Measurements from ENCODE around the gene ERBB4. TPM values are rescaled to one million over a fixed set of nuclear protein-coding genes. Genes with fewer than 3 reads are reported as not detected.

Gene ERBB4
- total RNA-seq, 1 experiment from 2014 or later = 0.04 TPM

DNA sequence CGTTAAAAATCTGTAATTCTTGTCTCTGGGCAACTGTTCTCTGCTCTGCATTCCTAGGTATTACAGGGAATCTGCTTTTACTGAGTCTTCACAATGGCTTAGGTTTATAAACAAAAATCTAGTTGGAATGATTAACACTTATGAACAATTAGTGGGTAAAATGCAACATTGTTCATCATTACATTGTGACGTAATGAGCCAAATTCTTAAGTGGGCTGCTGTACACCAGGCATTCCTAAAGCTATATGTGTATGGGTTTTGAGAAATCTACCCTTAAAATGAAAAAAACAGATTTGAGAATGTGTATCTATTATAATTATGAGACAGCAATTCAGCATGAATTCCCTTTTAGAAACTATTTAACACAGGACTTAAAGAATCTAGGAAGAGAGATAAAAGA lies 41.5 kb upstream of the ERBB4 start:
- peaks cover 9 to 13% of the 10 kb centered on the region in 2 experiments for H3K9me3 Mint-ChIP-seq
- Histone ChIP-seq H4K8ac (replicated peaks; ENCODE audit: insufficient read length, low read depth, low read length) (no peak overlapping the region), H3K79me2 (ENCODE audit: insufficient read depth, low read length) (no peaks in the 10 kb centered on the region), H3K4me2 (ENCODE audit: insufficient read depth, insufficient read length, low read length) (no peak overlapping the region), H3K4me1 (ENCODE audit: insufficient read depth, low read length) (no peaks in the 10 kb centered on the region), H3K18ac (ENCODE audit: insufficient read length, low read depth, low read length) (no peak overlapping the region), H3K23ac (ENCODE audit: insufficient read length, low read depth, low read length) (no peak overlapping the region), H2BK15ac (ENCODE audit: low read depth, low read length) (no peak overlapping the region), H2AFZ (ENCODE audit: low read length) (no peak overlapping the region), H3K56ac (ENCODE audit: insufficient read length, low read depth, low read length) (no peak overlapping the region), H3T11ph (ENCODE audit: low read length) (no peak overlapping the region), H2BK5ac (ENCODE audit: insufficient read length, low read length) (no peak overlapping the region), H3K14ac (ENCODE audit: insufficient read depth, low read length) (no peak overlapping the region), H3K27ac (ENCODE audit: insufficient read length, low read depth, low read length) (no peak overlapping the region), H2AK5ac (ENCODE audit: insufficient read length, low read length) (no peak overlapping the region), H3K4ac (ENCODE audit: low read depth, low read length) (no peak overlapping the region), H4K20me1 (ENCODE audit: control insufficient read depth, insufficient read depth, insufficient read length) (no peaks in the 10 kb centered on the region), H4K91ac (ENCODE audit: insufficient read length, low read depth, low read length) (no peak overlapping the region), H3K9me3 (ENCODE audit: control insufficient read depth, low read depth, low read length) (no peaks in the 10 kb centered on the region), H4K5ac (ENCODE audit: insufficient read length, low read depth, low read length) (no peak overlapping the region), H2BK12ac (ENCODE audit: insufficient read length, low read depth, low read length) (no peak overlapping the region), H2BK20ac (ENCODE audit: low read depth, low read length, poor library complexity, severe bottlenecking) (no peak overlapping the region), H3K23me2 (ENCODE audit: insufficient read length, low read depth, low read length, poor library complexity, severe bottlenecking) (no peaks in the 10 kb centered on the region), H3K9ac (ENCODE audit: extremely low read depth, insufficient read length, low read length) (no peak overlapping the region), H2BK120ac (ENCODE audit: low read depth, low read length, poor library complexity, severe bottlenecking) (no peak overlapping the region), H3K79me1 (ENCODE audit: insufficient read depth, low read depth, low read length, poor library complexity, severe bottlenecking) (no peaks in the 10 kb centered on the region), H3K27me3 (ENCODE audit: insufficient read depth, low read length) (no peaks in the 10 kb centered on the region)
- no peaks in the 10 kb centered on the region; the same call in 1 of the 2 replicates for H3K27me3 Mint-ChIP-seq (ENCODE audit: low read depth)
- WGBS (ENCODE audit: extremely low coverage, insufficient read length, low lambda C conversion rate) = no CpG with 5 or more reads among the region's 2 CpGs
- H3K27ac Mint-ChIP-seq = no peak overlapping the region
- DNase-seq = no peak
- peaks cover 0 to 7% (median 5%) of the 10 kb centered on the region in 3 experiments; a peak in 4 of 7 replicates for H3K36me3 Mint-ChIP-seq (ENCODE audit: insufficient read depth in 1 of 3, low read depth in 3 of 3)
- TF ChIP-seq, protein P1, sequence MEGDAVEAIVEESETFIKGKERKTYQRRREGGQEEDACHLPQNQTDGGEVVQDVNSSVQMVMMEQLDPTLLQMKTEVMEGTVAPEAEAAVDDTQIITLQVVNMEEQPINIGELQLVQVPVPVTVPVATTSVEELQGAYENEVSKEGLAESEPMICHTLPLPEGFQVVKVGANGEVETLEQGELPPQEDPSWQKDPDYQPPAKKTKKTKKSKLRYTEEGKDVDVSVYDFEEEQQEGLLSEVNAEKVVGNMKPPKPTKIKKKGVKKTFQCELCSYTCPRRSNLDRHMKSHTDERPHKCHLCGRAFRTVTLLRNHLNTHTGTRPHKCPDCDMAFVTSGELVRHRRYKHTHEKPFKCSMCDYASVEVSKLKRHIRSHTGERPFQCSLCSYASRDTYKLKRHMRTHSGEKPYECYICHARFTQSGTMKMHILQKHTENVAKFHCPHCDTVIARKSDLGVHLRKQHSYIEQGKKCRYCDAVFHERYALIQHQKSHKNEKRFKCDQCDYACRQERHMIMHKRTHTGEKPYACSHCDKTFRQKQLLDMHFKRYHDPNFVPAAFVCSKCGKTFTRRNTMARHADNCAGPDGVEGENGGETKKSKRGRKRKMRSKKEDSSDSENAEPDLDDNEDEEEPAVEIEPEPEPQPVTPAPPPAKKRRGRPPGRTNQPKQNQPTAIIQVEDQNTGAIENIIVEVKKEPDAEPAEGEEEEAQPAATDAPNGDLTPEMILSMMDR (conservative IDR thresholded peaks at IDR 0.05) = no peak
- no peak overlapping the region for H3K4me3 Mint-ChIP-seq
- H3K4me1 Mint-ChIP-seq = no peaks in the 10 kb centered on the region

All from H9 (cell line).